Activated CD8-positive, alpha-beta memory T cell treated with anti-CD3 and anti-CD28 coated beads, Interleukin-2, amount 50 U/mL, for 24 hours (primary cell): ENCODE data around the gene TMEM267.
"Not testable (repeated sequence)": the region's sequence is repeated elsewhere in the genome, so short reads cannot be mapped to it uniquely, and the experiment has no call there.

Experiments used
- DNase-seq: peaks from one replicate; pipeline ENCODE4 v3.0.0-alpha.2; 2020; ENCODE audit errors: extremely low read depth

TMEM267 gene

GRCh38 chr5:43409809-43410271, 73.8 kb downstream of the TMEM267 start:
- no peak for DNase-seq

GRCh38 chr5:43402524-43403066, 81.1 kb downstream of the TMEM267 start:
- not testable (repeated sequence) for DNase-seq

- no peak for DNase-seq
These were observed 81.8 kb downstream of the TMEM267 start for GRCh38 chr5:43401827-43402226.

GRCh38 chr5:43400082-43400481, 83.6 kb downstream of the TMEM267 start:
- DNase-seq, result no peak

- DNase-seq, result peak; percentile 14
These were observed 86.8 kb downstream of the TMEM267 start for GRCh38 chr5:43396762-43397304.
